ENCODE data around the gene CCDC107.
A peak's percentile ranks its signal among the peaks of the same experiment; 100 is the strongest.
"Not testable (repeated sequence)": the region's sequence is repeated elsewhere in the genome, so short reads cannot be mapped to it uniquely, and the experiment has no call there.

Gene CCDC107, protein sequence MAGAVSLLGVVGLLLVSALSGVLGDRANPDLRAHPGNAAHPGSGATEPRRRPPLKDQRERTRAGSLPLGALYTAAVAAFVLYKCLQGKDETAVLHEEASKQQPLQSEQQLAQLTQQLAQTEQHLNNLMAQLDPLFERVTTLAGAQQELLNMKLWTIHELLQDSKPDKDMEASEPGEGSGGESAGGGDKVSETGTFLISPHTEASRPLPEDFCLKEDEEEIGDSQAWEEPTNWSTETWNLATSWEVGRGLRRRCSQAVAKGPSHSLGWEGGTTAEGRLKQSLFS

GRCh38 chr9:35658137-35658967 is at the start of gene CCDC107:
Gene CCDC107, plus strand, starts transcription at chr9:35658292. Its CDS starts 88 bp downstream, at chr9:35658380.
- in situ Hi-C loops (cut with HindIII; ENCODE audit: low pct_ligation_motif_present, low pct_unique_long_range_greater_than_20kb, low sequenced_read_pairs) = no loop called here
- peak; percentile 81 for DNase-seq

- DNase-seq = no peak
- in situ Hi-C loops (cut with HindIII; ENCODE audit: low pct_ligation_motif_present, low pct_unique_long_range_greater_than_20kb, low sequenced_read_pairs) = no loop called here
Observed at GRCh38 chr9:35609001-35609819, 48.9 kb upstream of the CCDC107 start.

- in situ Hi-C loops (cut with HindIII; ENCODE audit: low pct_ligation_motif_present, low pct_unique_long_range_greater_than_20kb, low sequenced_read_pairs) = no loop called here
- DNase-seq = no peak
Observed at GRCh38 chr9:35609820-35610163, 48.3 kb upstream of the CCDC107 start.

GRCh38 chr9:35611230-35611797 is 46.8 kb upstream of the CCDC107 start:
- in situ Hi-C loops (cut with HindIII; ENCODE audit: low pct_ligation_motif_present, low pct_unique_long_range_greater_than_20kb, low sequenced_read_pairs) = no loop called here
- DNase-seq = peak; percentile 40

GRCh38 chr9:35612066-35612465 is 46.0 kb upstream of the CCDC107 start:
- in situ Hi-C loops (cut with HindIII; ENCODE audit: low pct_ligation_motif_present, low pct_unique_long_range_greater_than_20kb, low sequenced_read_pairs) = not testable (repeated sequence)

GRCh38 chr9:35612843-35613242 is 45.2 kb upstream of the CCDC107 start:
- DNase-seq = no peak
- in situ Hi-C loops (cut with HindIII; ENCODE audit: low pct_ligation_motif_present, low pct_unique_long_range_greater_than_20kb, low sequenced_read_pairs) = no loop called here

More at GRCh38 chr9:35612066-35612465, 46.0 kb upstream of the CCDC107 start:
- DNase-seq = not testable (repeated sequence)

DNA sequence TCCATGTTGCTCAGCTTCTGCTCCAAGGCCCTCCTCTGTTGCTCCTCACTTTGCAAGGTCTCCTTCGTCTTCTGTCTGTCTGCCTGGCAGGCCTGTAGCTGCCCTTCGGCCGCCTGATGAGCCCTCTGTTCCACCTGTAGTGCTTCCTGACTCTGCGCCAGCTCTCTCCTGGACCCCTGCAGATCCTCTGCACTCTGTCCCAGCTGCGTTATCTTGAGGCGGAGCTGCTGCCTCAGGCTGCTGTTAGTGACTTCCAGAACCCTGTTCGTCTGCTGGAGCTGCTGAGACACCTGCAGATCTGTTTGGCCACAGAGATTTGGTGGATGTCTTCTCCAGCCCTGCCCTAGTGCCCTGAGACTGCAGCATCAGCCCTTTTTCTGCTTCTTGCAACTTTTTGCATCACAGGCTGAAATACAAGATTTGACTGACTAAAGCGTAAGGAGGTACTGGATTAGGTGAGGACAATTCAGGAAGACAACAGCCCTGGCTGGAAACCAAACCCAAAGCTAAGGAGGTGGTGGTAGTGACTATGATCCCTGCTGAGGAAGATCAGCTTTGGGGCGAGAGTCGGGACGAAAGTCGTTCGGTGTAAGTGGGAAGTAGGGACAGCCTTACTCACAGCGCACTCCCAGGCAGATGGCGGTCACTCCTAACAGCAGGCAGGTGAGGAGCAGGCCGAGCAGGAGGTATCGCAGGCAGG is 42.0 kb upstream of the CCDC107 start:
- DNase-seq = no peak
- in situ Hi-C loops (cut with HindIII; ENCODE audit: low pct_ligation_motif_present, low pct_unique_long_range_greater_than_20kb, low sequenced_read_pairs) = no loop called here

DNA sequence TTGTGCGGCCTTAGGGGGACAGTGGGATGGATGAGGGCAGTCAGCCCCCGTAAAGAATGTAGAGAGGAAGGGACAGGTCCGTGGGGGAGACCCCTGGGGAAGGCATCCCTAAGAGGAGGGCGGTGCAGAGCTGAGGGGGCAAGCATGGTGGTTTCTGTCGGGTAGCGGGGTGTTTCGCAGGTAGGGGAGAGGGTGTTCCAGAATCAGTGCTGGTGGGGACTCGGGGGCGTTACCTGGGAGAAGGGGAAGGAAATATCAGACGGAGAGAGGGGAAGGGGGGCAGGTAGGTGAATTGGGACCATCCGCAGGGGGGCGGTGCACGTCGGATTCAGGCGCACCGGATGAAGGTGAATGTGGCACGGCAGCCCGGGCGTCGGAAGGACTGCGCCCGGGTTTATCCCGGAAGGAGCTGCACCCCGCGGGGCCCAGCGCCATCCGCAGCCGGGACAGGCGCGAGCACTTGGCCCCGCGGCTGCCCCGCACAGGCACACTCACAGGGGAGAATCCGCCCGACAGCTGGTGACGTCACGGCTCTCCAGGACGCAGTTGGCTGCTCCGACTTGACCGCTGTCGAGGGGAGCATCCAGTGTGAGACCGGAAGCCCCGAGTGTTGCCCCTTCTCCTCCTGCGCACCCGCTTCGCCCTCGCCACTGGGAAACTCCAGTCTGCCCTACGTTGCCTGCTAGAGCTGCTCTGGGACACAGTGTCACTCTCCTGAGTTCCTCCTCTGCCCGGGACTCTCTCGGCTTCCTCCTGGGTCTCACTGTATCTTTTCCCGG is 41.2 kb upstream of the CCDC107 start:
- DNase-seq = peak; percentile 40
- in situ Hi-C loops (cut with HindIII; ENCODE audit: low pct_ligation_motif_present, low pct_unique_long_range_greater_than_20kb, low sequenced_read_pairs) = no loop called here

- no peak for DNase-seq
- in situ Hi-C loops (cut with HindIII; ENCODE audit: low pct_ligation_motif_present, low pct_unique_long_range_greater_than_20kb, low sequenced_read_pairs) = no loop called here
Observed at GRCh38 chr9:35617548-35617947, 40.5 kb upstream of the CCDC107 start.

DNA sequence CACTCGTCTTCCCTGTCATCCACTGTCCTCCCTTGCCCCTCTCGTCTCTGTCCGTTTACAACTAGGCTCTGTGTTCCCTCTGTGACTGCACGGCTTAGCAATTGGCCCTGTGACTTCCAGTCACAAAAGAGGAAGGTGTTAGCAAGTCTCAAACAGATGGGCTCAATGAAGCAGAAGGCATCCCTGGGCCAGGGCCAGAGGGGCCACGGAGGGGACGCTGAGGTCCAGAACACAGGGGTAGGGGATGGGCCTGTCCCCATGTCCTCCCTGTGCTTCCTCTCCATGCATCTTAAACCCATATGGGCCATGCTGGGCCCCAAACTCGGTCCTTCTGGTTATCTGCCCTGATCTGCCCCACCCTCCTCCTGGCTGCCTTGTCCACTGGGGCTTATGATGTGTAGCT is 39.8 kb upstream of the CCDC107 start, which contains the start of gene CD72:
Gene CD72, minus strand, starts transcription at position 89 of the 403 bp plus-strand sequence. CDS start 110 bp downstream, outside the sequence.
- no peak for DNase-seq
- in situ Hi-C loops (cut with HindIII; ENCODE audit: low pct_ligation_motif_present, low pct_unique_long_range_greater_than_20kb, low sequenced_read_pairs) = no loop called here

GRCh38 chr9:35618854-35619799 is 39.0 kb upstream of the CCDC107 start:
- DNase-seq = no peak
- in situ Hi-C loops (cut with HindIII; ENCODE audit: low pct_ligation_motif_present, low pct_unique_long_range_greater_than_20kb, low sequenced_read_pairs) = no loop called here

DNA sequence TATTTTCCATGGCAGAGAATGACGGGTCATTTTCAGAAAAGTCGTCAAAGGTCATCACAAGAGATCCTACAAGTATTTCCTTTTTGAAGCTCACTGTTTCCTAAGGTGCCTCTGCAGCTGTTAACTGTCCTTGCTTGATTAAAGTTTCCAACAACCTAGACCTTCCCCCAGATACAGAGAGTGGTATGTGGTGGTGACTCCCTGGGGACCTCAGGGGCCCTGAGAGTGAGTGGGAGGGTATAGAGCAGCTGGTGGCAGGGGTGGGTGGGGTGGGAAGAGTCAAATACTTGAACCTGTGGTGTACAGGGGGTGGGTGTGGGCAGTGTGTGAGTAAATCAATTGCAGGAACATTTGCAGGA is 38.3 kb upstream of the CCDC107 start:
- in situ Hi-C loops (cut with HindIII; ENCODE audit: low pct_ligation_motif_present, low pct_unique_long_range_greater_than_20kb, low sequenced_read_pairs) = no loop called here
- no peak for DNase-seq

DNA sequence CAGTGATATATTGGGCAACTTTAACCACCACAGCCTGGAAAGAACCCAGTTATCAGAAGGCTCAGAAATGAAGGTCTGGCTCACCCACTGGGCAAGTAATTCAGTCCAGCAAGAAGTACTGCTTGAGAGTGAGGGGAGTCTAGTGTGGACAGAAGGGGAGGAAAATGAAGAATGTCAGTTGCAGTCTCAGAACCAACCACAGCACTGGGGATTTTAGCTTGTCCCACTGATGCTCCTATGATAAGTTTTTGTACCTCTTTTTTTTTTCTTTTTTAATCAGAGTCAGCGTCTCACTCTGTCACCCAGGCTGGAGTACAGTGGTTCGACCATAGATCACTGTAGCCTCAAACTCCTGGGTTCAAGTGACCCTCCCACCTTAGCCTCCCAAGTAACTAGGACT is 30.5 kb upstream of the CCDC107 start:
- no peak for DNase-seq
- in situ Hi-C loops (cut with HindIII; ENCODE audit: low pct_ligation_motif_present, low pct_unique_long_range_greater_than_20kb, low sequenced_read_pairs) = no loop called here

- DNase-seq = no peak
- in situ Hi-C loops (cut with HindIII; ENCODE audit: low pct_ligation_motif_present, low pct_unique_long_range_greater_than_20kb, low sequenced_read_pairs) = no loop called here
Observed at GRCh38 chr9:35628389-35628991, 29.6 kb upstream of the CCDC107 start.

- in situ Hi-C loops (cut with HindIII; ENCODE audit: low pct_ligation_motif_present, low pct_unique_long_range_greater_than_20kb, low sequenced_read_pairs) = no loop called here
- DNase-seq = no peak
Observed at GRCh38 chr9:35629597-35629996, 28.5 kb upstream of the CCDC107 start.

- no peak for DNase-seq
- in situ Hi-C loops (cut with HindIII; ENCODE audit: low pct_ligation_motif_present, low pct_unique_long_range_greater_than_20kb, low sequenced_read_pairs) = no loop called here
Observed at GRCh38 chr9:35635730-35636129, 22.4 kb upstream of the CCDC107 start.
